WERI-Rb-1 (cell line): ENCODE results near the gene FGFR3.
A peak's percentile ranks its signal among the peaks of the same experiment; 100 is the strongest.

Experiments used
- DNase-seq: peaks from one replicate; pipeline ENCODE4 v3.0.0-alpha.2; 2020
- H3K27ac ChIP-seq: fragments of 250-450 bp; sonication (Bioruptor Pico); 2 replicates; pipeline ENCODE4 v1.5.1; 2020; ENCODE audit warnings: mild to moderate bottlenecking, moderate library complexity
- H3K27me3 ChIP-seq: fragments of 250-450 bp; sonication (Bioruptor Pico); 2 replicates; pipeline ENCODE4 v1.5.1; 2021; ENCODE audit warnings: mild to moderate bottlenecking, low read depth, moderate library complexity; ENCODE audit not compliant: insufficient read depth, severe bottlenecking
- H3K36me3 ChIP-seq: fragments of 250-450 bp; sonication (Bioruptor Pico); 2 replicates; pipeline ENCODE4 v1.5.1; 2020; ENCODE audit warnings: mild to moderate bottlenecking, moderate library complexity
- H3K4me3 ChIP-seq: 2 replicates; pipeline ENCODE4 v1.5.1; 2011; ENCODE audit warnings: low read depth, mild to moderate bottlenecking, control low read depth, low read length
- H3K9me3 ChIP-seq: fragments of 250-450 bp; sonication (Bioruptor Pico); 2 replicates; pipeline ENCODE4 v1.5.1; 2021; ENCODE audit warnings: mild to moderate bottlenecking, moderate library complexity; ENCODE audit not compliant: severe bottlenecking
- CTCF ChIP-seq: IDR thresholded peaks from 2 replicates; pipeline ENCODE4 v1.5.1; 2011; ENCODE audit warnings: low read depth, mild to moderate bottlenecking, control low read depth, inconsistent platforms, low read length

The FGFR3 gene

GRCh38 chr4:1822568-1823544 lies 29.8 kb downstream of the FGFR3 start:
- no peaks in the 10 kb centered on the region for H3K9me3 ChIP-seq
- no peak overlapping the region for H3K4me3 ChIP-seq
- no peak for TF ChIP-seq CTCF
- no peak overlapping the region for H3K27ac ChIP-seq
- DNase-seq: no peak
- no peaks in the 10 kb centered on the region for H3K27me3 ChIP-seq
- peaks cover 82% of the 10 kb centered on the region for H3K36me3 ChIP-seq

GRCh38 chr4:1823545-1823932 lies 30.4 kb downstream of the FGFR3 start:
- TF ChIP-seq CTCF: no peak
- peaks cover 75% of the 10 kb centered on the region for H3K36me3 ChIP-seq
- H3K9me3 ChIP-seq: no peaks in the 10 kb centered on the region
- H3K4me3 ChIP-seq: no peak overlapping the region
- no peak for DNase-seq
- H3K27ac ChIP-seq: no peak overlapping the region
- H3K27me3 ChIP-seq: no peaks in the 10 kb centered on the region

GRCh38 chr4:1824746-1825145 lies 31.7 kb downstream of the FGFR3 start:
- TF ChIP-seq CTCF: no peak
- Histone ChIP-seq H3K4me3 (no peak overlapping the region), H3K9me3 (no peaks in the 10 kb centered on the region), H3K36me3 (peaks cover 68% of the 10 kb centered on the region), H3K27ac (no peak overlapping the region), H3K27me3 (no peaks in the 10 kb centered on the region)
- no peak for DNase-seq

GRCh38 chr4:1825326-1825725 lies 32.2 kb downstream of the FGFR3 start:
- Histone ChIP-seq H3K27me3 (no peaks in the 10 kb centered on the region), H3K27ac (no peak overlapping the region), H3K9me3 (no peaks in the 10 kb centered on the region), H3K36me3 (peaks cover 72% of the 10 kb centered on the region), H3K4me3 (no peak overlapping the region)
- DNase-seq: no peak
- no peak for TF ChIP-seq CTCF

GRCh38 chr4:1826531-1827350 lies 33.6 kb downstream of the FGFR3 start:
- Histone ChIP-seq H3K36me3 (peaks cover 72% of the 10 kb centered on the region), H3K4me3 (no peak overlapping the region), H3K27ac (peak overlapping the region; percentile 65), H3K9me3 (no peaks in the 10 kb centered on the region), H3K27me3 (no peaks in the 10 kb centered on the region)
- TF ChIP-seq CTCF: 0 out of 2 replicates have a peak, but pooled peaks have one; percentile 14
- DNase-seq: no peak
